SK-N-SH (cell line): ENCODE results near the gene ADAMTS2. TPM values are rescaled to one million over a fixed set of nuclear protein-coding genes. Genes with fewer than 3 reads are reported as not detected.

Experiments
- CTCF ChIA-PET: fragments of 300-600, 350-600 bp; formaldehyde crosslinking; extraction: SDS; loops from one replicate; lab custom pipeline; 2021; lab: Yijun Ruan, JAX
- POLR2A ChIA-PET: fragments of 350-600 bp; sonication (Branson Sonifier 250); formaldehyde crosslinking; extraction: SDS; loops from one replicate; lab custom pipeline; 2020; ENCODE audit warnings: antibody characterized with exemption, inconsistent platforms; lab: Yijun Ruan, JAX
- DNase-seq: peaks from one replicate; pipeline ENCODE4 v3.0.0; 2012
- H2AFZ ChIP-seq: fragments of 200-600 bp; sonication (generic); 2 replicates; pipeline ENCODE4 v1.8.1; 2016; ENCODE audit warnings: antibody characterized with exemption, mild to moderate bottlenecking, low read depth
- H3F3A ChIP-seq: fragments of 200-600 bp; sonication (generic); replicated peaks from 2 replicates; pipeline ENCODE3; 2016; ENCODE audit warnings: antibody characterized with exemption, mild to moderate bottlenecking; ENCODE audit not compliant: insufficient read depth
- H3K27ac ChIP-seq, 2 experiments: fragments of 200-500 bp in 1 of 2; fragments of 200-600 bp in 1 of 2; sonication (Bioruptor generic) in 1 of 2; sonication (generic), shearing (Covaris generic) in 1 of 2; 2 replicates each; pipeline versions ENCODE4 v1.5.1 to v1.6.1; 2014 to 2016; ENCODE audit warnings: low read depth in 2 of 2, inconsistent platforms in 1 of 2, low read length in 1 of 2, mild to moderate bottlenecking in 1 of 2, mixed read lengths in 1 of 2
- H3K27me3 ChIP-seq: fragments of 200-600 bp; sonication (generic), shearing (Covaris generic); 2 replicates; pipeline ENCODE4 v1.6.1; 2016; ENCODE audit warnings: mixed run types; ENCODE audit not compliant: insufficient read depth
- H3K36me3 ChIP-seq, 2 experiments: fragments of 200-500 bp in 1 of 2; fragments of 200-600 bp in 1 of 2; sonication (Bioruptor generic) in 1 of 2; sonication (generic) in 1 of 2; replicated peaks in 1 of 2; 2 replicates each; pipeline versions ENCODE3 to v1.5.1; 2014 to 2016; ENCODE audit warnings: low read length in 1 of 2, mild to moderate bottlenecking in 1 of 2; ENCODE audit not compliant: insufficient read depth in 2 of 2, control insufficient read depth in 1 of 2
- H3K4me1 ChIP-seq, 2 experiments: fragments of 200-500 bp in 1 of 2; fragments of 200-600 bp in 1 of 2; sonication (Bioruptor generic) in 1 of 2; sonication (generic), shearing (Covaris generic) in 1 of 2; 2 replicates each; pipeline versions ENCODE4 v1.5.1 to v1.6.1; 2014 to 2016; ENCODE audit warnings: low read depth in 1 of 2, low read length in 1 of 2, mixed run types in 1 of 2; ENCODE audit not compliant: insufficient read depth in 2 of 2, control insufficient read depth in 1 of 2
- H3K4me2 ChIP-seq: fragments of 200-600 bp; sonication (generic), shearing (Covaris generic); 2 replicates; pipeline ENCODE4 v1.6.1; 2017; ENCODE audit warnings: mixed run types
- H3K4me3 ChIP-seq, 2 experiments: fragments of 200-500 bp in 1 of 2; fragments of 200-600 bp in 1 of 2; sonication (Bioruptor generic) in 1 of 2; sonication (generic), shearing (Covaris generic) in 1 of 2; 2 replicates each; pipeline versions ENCODE4 v1.5.1 to v1.8.1; 2014 to 2016; ENCODE audit warnings: low read depth in 2 of 2, inconsistent platforms in 1 of 2, low read length in 1 of 2, mild to moderate bottlenecking in 1 of 2, mixed read lengths in 1 of 2, moderate library complexity in 1 of 2
- H3K79me2 ChIP-seq: fragments of 200-600 bp; sonication (generic); 2 replicates; pipeline ENCODE4 v1.8.1; 2017; ENCODE audit warnings: mild to moderate bottlenecking; ENCODE audit not compliant: insufficient read depth
- H3K9ac ChIP-seq: fragments of 200-600 bp; sonication (generic); 2 replicates; pipeline ENCODE4 v1.6.1; 2017; ENCODE audit warnings: mixed run types
- H3K9me2 ChIP-seq: fragments of 200-600 bp; sonication (generic); 2 replicates; pipeline ENCODE4 v1.6.1; 2017; ENCODE audit warnings: mixed run types
- H3K9me3 ChIP-seq: fragments of 200-600 bp; sonication (generic); 2 replicates; pipeline ENCODE4 v1.6.1; 2017; ENCODE audit warnings: mixed run types, mild to moderate bottlenecking, moderate library complexity
- H4K20me1 ChIP-seq: fragments of 200-600 bp; sonication (generic); 2 replicates; pipeline ENCODE4 v1.6.1; 2017; ENCODE audit warnings: mild to moderate bottlenecking, mixed run types; ENCODE audit not compliant: insufficient read depth
- CTCF ChIP-seq: fragments of 200-600 bp; sonication (generic); IDR thresholded peaks from 2 replicates; pipeline ENCODE4 v1.6.1; 2017; ENCODE audit warnings: antibody characterized with exemption, mild to moderate bottlenecking, moderate library complexity
- ELF1 ChIP-seq: IDR thresholded peaks from 2 replicates; pipeline ENCODE4 v1.4.0; 2012
- EZH2phosphoT487 ChIP-seq: fragments of 200-600 bp; sonication (generic); IDR thresholded peaks from 2 replicates; pipeline ENCODE4 v1.6.1; 2017; ENCODE audit warnings: low read depth, mixed run types, mild to moderate bottlenecking, antibody characterized with exemption, moderate library complexity, borderline replicate concordance
- FOXJ3 ChIP-seq: sonication (generic); formaldehyde crosslinking; IDR thresholded peaks from 2 replicates; pipeline ENCODE4 v1.5.1; 2020; ENCODE audit warnings: mild to moderate bottlenecking, missing genetic modification reagents
- FOXM1 ChIP-seq: IDR thresholded peaks from 2 replicates; pipeline ENCODE4 v1.4.0; 2012; ENCODE audit warnings: low read depth, mild to moderate bottlenecking
- GABPA ChIP-seq: IDR thresholded peaks from 2 replicates; pipeline ENCODE4 v1.4.0; 2012; ENCODE audit warnings: low read depth, mild to moderate bottlenecking
- GATA2 ChIP-seq: sonication (generic); formaldehyde crosslinking; IDR thresholded peaks from 2 replicates; pipeline ENCODE4 v1.5.0; 2020; ENCODE audit warnings: mild to moderate bottlenecking, missing genetic modification reagents
- IRF3 ChIP-seq: fragments of 150-350 bp; IDR thresholded peaks from 2 replicates; pipeline ENCODE4 v1.6.1; 2016; ENCODE audit warnings: mild to moderate bottlenecking, low read depth, low read length
- MXI1 ChIP-seq: IDR thresholded peaks from 2 replicates; pipeline ENCODE4 v1.6.1; 2012; ENCODE audit warnings: mild to moderate bottlenecking, low read depth, low read length, improper control_type of control experiment
- NFIC ChIP-seq: IDR thresholded peaks from 2 replicates; pipeline ENCODE4 v1.4.0; 2012; ENCODE audit warnings: borderline replicate concordance
- NRF1 ChIP-seq: IDR thresholded peaks from 2 replicates; pipeline ENCODE4 v1.6.1; 2012; ENCODE audit warnings: low read depth, mild to moderate bottlenecking, low read length
- PBX3 ChIP-seq: IDR thresholded peaks from 2 replicates; pipeline ENCODE4; 2012
- RAD21 ChIP-seq: IDR thresholded peaks from 2 replicates; pipeline ENCODE4 v1.6.1; 2012; ENCODE audit warnings: mild to moderate bottlenecking, low read length
- TCF12 ChIP-seq: IDR thresholded peaks from 2 replicates; pipeline ENCODE4 v1.4.0; 2012
- USF1 ChIP-seq: IDR thresholded peaks from 2 replicates; pipeline ENCODE4 v1.4.0; 2012; ENCODE audit warnings: low read depth, borderline replicate concordance
- USF2 ChIP-seq: fragments of 150-350 bp; IDR thresholded peaks from 2 replicates; pipeline ENCODE4 v1.6.1; 2017; ENCODE audit warnings: antibody characterized with exemption, low read length, low read depth, borderline replicate concordance
- YY1 ChIP-seq: IDR thresholded peaks from 2 replicates; pipeline ENCODE4 v1.4.0; 2012; ENCODE audit warnings: low read depth, mild to moderate bottlenecking
- WGBS: methylation state at CpG from one replicate; pipeline ENCODE4 v1.1.6; 2017; ENCODE audit warnings: low lambda C conversion rate; 5-methylcytosine and 5-hydroxymethylcytosine counted together
- polyA plus RNA-seq, 3 experiments: library from polyadenylated mRNA; depleted of rRNA; stranded (reverse); fragments of >200 nt; gene quantifications; 2 replicates each; pipeline ENCODE4 v1.2.3, GENCODE V29; 2012

Gene ADAMTS2
- polyA plus RNA-seq, 1 of the 3 experiments (the other 2 are of a cell fraction): 0.12 TPM

- no peak for TF ChIP-seq TCF12
- no peak for TF ChIP-seq GATA2 (CRISPR knock-in tag)
- TF ChIP-seq NRF1: no peak
- TF ChIP-seq CTCF: no peak
- TF ChIP-seq USF1: no peak
- TF ChIP-seq FOXM1: no peak
- no peak for TF ChIP-seq ELF1
- TF ChIP-seq EZH2phosphoT487: no peak
- no peak for TF ChIP-seq YY1
- no peak for TF ChIP-seq IRF3
- Histone ChIP-seq H2AFZ (no peak overlapping the region), H3K4me1 (peaks cover 0 to 14% of the 10 kb centered on the region in 2 experiments; a peak in 1 of 4 replicates), H3K27ac (no peak overlapping the region; a peak in 1 of 4 replicates), H3K4me2 (no peak overlapping the region), H3K4me3 (no peak overlapping the region), H3K9ac (no peak overlapping the region), H3K9me3 (no peaks in the 10 kb centered on the region), H3K79me2 (no peaks in the 10 kb centered on the region), H3K36me3 (no peaks in the 10 kb centered on the region), H4K20me1 (no peaks in the 10 kb centered on the region), H3F3A (no peaks in the 10 kb centered on the region), H3K27me3 (no peaks in the 10 kb centered on the region), H3K9me2 (no peaks in the 10 kb centered on the region)
- POLR2A ChIA-PET: no interaction called here
- DNase-seq: no peak
- 45% methylated on average over 21 of the region's 25 CpGs for WGBS
- CTCF ChIA-PET: interaction anchor here (2.1 kb wide), 1 partner anchor 18 kb away, joined by 5 read pairs; no protein-coding TSS in a partner anchor
Measured at GRCh38 chr5:179147991-179148702, 197.1 kb downstream of the ADAMTS2 start.

- WGBS: 43% methylated on average over 10 of the region's 10 CpGs
- H3K9me3 ChIP-seq: no peaks in the 10 kb centered on the region
- ChIA-PET POLR2A (no interaction called here), CTCF (no interaction called here)
- H3K27me3 ChIP-seq: no peaks in the 10 kb centered on the region
- H3F3A ChIP-seq: no peaks in the 10 kb centered on the region
- no peaks in the 10 kb centered on the region for H3K36me3 ChIP-seq
- no peak for DNase-seq
- no peak overlapping the region for H3K4me2 ChIP-seq
- H3K4me1 ChIP-seq: peaks cover 0 to 31% of the 10 kb centered on the region in 2 experiments; a peak in 2 of 4 replicates
- no peaks in the 10 kb centered on the region for H3K79me2 ChIP-seq
- no peaks in the 10 kb centered on the region for H3K9me2 ChIP-seq
- H2AFZ ChIP-seq: no peak overlapping the region
- no peak overlapping the region for H3K4me3 ChIP-seq
- no peak overlapping the region for H3K9ac ChIP-seq
- H3K27ac ChIP-seq: no peak overlapping the region
- TF ChIP-seq PBX3: no peak
- TF ChIP-seq FOXJ3 (CRISPR knock-in tag): no peak
- no peak for TF ChIP-seq RAD21
- no peak for TF ChIP-seq NFIC
- TF ChIP-seq IRF3: no peak
- no peak for TF ChIP-seq MXI1
- no peak for TF ChIP-seq GATA2 (CRISPR knock-in tag)
- no peak for TF ChIP-seq USF2
- no peak for TF ChIP-seq NRF1
- TF ChIP-seq FOXM1: no peak
- TF ChIP-seq GABPA: no peak
- H4K20me1 ChIP-seq: no peaks in the 10 kb centered on the region
Measured at GRCh38 chr5:179146277-179146676, 199.0 kb downstream of the ADAMTS2 start.
